Measurements from ENCODE around the gene CEP104.

Gene CEP104

GRCh38 chr1:3893190-3893589, 36.2 kb upstream of the CEP104 start:
- no peak for DNase-seq

GRCh38 chr1:3892748-3893147, 35.7 kb upstream of the CEP104 start:
- peak; percentile 96 for DNase-seq

DNA sequence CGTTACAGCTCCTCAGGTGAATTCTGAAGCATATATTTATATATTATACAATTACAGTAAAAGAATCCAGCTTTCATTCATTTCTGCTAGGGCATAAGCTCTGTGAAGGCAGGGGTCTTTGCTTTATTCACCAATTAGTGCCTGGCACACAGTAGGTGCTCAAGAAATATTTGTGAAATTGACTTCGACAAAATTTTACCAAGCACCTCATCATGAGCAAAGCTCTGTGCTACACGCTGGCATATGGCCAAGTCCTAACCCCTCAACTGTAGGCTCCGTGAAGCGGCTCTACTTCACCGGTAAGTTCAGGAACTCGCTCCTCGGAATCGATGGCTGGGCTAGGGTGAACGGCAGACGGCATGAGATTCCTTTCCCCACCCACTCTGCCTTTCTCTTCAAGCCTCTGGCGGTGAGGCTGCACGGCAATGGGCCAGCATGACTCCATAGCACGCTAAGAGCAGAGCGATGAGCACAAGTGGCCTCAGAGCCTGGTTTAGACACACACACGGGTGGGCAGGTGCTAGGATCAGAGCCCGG, 34.4 kb upstream of the CEP104 start:
- DNase-seq: peak; percentile 43

DNA sequence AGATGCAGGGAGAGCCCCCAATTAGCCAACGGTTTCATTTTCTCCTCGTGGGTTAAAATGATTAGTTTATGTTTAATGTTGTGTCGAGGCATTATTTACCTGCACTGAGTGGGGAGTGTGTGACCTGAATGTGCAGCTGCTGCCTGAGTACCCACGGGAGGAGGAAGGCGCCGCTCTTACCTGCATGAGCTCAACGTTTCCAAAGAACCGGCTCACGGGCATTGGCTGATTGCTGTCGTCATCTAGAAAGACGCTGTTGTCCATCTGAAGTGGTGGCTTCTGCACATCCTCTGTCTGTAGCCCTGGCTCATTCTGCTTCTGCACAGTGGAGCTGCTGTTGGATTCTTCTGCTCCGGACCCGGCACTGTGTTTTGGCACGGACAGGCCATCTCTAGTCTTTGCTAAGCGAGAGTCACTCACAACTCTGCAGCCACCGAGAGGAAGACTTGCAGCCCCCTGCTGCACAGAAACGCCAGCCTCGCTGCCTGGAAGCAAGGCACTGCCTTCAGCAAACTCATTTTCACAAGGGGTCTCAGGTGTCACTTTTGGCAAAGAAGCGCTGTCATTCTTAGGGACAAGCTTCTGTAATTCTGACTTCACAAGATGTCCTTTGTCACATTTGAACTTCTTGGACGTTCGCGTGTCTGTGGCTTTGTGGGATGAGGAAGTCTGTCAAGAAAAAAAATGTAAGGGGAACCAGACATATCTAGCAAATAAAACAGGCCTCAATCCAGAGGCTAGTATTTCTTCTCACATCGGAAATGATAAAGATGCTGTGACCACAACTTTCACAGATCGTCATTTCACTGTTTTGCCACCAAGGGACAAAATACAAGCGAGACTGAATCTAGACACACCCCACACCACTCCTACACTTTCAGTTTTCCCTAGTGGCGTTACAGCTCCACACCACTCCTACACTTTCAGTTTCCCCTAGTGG, 33.6 kb upstream of the CEP104 start:
- peak; percentile 13 for DNase-seq

DNA sequence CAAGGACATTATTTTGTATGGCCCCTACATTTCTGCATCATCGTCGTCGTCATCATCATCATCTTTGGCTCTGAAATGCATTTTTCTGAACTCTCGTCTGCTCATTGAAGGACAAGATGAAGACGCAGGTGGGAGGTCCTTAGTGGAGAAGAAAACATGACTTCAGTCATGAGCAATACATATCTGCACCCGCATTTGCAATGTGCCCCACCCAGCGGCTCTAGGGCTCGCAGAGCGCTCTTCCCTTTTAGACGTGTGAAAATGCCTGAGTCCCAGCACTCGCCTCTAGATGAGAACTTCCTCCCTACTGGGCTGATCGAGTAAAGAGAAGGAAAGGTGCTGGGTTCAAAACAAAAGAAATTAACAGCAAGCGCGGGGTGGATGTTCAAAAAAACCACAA, 32.9 kb upstream of the CEP104 start:
- DNase-seq: no peak

- no peak for DNase-seq
These were observed 31.3 kb upstream of the CEP104 start for GRCh38 chr1:3888301-3888700.

- DNase-seq: no peak
These were observed 29.7 kb upstream of the CEP104 start for GRCh38 chr1:3886691-3887090.

DNA sequence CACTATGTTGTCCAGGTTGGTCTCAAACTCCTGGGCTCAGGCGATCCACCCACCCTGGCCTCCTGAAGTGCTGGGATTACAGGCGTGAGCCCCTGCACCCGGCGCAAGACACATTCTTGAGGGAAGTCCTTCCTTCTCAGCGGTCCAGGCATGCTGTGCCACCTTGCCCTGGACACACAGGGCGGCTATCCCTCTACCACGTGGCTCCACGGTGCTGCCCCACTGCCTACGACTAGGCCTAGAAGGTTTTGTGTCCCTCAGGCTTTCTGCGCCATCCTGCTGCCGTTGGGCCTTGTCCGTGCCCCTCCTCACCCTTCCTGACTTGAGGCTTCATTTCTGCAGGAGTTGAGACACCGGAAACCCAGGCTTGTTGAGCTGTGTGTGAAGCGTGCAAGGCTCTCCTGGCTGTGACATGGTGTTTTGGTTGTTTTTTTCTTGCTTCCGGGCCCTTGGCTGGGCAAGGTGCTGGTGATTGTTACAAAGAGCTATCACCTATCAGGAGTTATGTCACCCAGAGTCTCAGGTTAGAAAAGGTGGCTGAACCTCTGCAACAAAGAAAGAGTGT, 29.2 kb upstream of the CEP104 start:
- DNase-seq: no peak

GRCh38 chr1:3885611-3886010, 28.6 kb upstream of the CEP104 start:
- no peak for DNase-seq

- DNase-seq: no peak
These were observed 28.0 kb upstream of the CEP104 start for GRCh38 chr1:3884966-3885365.

DNA sequence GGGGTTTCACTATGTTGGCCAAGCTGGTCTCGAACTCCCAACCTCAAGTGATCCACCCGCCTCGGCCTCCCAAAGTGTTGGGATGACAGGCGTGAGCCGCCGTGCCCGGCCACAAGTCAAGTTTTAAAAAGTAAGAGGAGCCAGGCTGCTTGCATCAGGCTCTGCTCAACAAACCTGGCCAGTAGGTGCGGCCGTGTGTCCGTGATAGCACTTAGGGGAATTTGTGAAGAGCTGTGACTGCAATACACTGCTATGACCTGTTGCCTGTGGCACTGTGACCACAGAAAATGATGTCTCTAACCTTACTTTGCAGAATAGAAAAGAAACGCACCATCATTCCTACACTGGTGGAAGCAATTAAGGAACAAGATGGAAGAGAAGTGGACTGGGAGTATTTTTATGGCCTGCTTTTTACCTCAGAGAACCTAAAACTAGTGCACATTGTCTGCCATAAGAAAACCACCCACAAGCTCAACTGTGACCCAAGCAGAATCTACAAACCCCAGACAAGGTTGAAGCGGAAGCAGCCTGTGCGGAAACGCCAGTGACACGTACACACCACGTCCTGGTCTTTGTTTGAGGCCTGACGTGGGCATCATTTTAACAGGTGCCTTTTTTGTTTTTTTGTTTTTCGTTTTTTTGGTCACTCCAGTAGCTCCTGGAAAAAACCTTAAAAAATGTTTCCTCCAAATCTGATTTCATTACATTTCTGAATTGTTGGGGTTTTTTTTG, 26.3 kb upstream of the CEP104 start:
- no peak for DNase-seq

DNA sequence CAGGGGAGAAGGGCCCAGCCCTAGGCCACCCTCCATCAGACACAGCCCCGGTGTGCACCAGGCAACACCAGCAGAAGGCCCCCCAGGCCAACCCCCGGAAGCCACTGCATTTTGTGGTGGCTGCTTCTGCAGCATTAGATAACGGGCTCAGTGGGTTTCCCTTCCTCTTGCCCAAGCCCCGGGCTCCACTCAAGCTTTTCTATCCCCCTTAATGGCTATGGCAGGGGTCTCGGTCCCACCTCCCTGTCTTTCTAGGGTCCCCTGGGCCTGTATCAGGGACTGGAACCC, 24.1 kb upstream of the CEP104 start:
- DNase-seq: no peak

GRCh38 chr1:3880429-3881192, 23.6 kb upstream of the CEP104 start:
- no peak for DNase-seq

DNA sequence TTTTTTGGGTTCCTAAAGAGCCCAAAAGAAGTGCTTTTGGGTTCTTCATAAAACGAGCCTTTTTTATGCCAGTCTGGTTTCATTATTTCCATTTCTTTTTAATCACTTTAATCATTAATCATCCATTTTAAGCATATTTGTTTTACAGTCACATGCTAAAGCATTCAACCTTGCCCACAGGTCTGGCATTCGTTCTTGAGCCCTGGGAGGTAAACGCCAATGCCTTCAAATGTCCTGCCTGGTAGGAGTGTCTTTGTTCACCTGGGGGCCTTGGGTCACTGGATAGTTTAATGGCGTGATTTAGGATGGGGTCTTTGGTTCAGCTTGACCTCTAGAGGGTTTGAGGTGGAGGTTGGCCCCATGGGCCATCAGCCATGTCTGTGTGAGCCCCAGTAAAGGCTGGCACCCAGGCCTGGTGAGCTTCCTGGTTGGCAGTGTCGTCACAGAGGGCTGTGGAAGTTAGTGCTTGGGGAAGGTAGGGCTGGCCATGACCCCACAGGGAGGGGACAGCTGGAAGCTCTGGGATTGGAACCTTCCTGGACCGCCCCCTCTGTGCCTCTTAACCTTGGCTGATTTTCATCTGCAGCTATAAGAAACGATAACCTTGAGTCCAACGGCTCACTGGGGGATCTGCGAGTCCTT, 22.9 kb upstream of the CEP104 start:
- no peak for DNase-seq

DNA sequence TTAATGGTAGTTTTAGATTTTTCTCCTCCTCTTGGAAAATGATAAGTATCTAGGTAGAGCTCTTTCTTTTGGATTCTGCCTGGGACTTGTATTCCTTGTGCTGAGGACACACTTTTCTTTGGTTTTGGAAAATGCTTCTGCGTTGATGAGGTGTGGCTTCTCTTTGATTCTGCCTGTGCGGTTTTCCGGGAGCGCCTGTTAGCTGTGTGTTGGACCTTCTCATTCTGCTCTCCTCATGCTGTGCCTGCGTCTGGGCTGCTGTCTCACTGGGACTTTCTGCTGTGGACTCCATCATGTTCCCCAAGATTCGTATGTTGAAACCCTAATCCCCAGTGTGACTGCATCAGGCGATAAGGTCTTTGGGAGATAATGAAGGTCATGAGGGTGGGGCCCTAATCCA, 22.1 kb upstream of the CEP104 start:
- DNase-seq: no peak

DNA sequence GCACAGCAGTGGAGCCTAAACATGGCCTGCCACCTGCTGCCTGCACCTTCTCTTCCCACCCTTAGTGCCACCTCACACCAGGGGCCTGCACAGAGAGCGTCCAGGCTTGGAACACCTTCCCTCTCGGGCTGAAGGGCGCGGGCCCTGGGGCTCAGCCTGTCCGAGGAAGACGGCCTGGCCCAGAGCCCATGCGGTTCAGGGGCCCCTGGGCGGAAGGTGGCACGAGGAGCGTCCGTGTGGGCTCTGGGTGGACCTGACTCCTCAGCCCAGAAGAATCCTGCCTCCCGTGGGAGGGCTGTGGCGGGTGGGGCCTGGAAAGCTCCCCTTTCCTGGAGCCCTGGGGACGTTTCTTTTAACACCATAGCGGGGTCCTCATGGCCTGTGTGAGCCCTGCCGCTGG, 19.7 kb upstream of the CEP104 start:
- no peak for DNase-seq

- DNase-seq: no peak
These were observed 17.7 kb upstream of the CEP104 start for GRCh38 chr1:3874736-3875135.

- no peak for DNase-seq
These were observed 15.5 kb upstream of the CEP104 start for GRCh38 chr1:3872546-3872945.

DNA sequence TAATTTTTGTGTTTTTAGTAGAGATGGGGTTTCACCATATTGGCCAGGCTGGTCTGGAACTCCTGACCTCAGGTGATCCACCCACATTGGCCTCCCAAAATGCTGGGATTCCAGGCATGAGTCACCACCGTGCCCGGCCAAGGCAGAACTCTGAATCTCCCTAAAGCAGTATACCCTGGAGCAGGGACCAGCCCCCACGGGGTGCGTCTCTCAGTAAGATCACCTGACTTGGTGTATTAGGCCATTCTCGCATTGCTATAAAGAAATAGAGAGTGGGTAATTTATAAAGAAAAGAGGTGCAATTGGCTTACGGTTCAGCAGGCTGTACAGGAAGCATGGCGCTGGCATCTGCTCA, 14.4 kb upstream of the CEP104 start:
- DNase-seq: no peak

GRCh38 chr1:3869751-3870301, 12.8 kb upstream of the CEP104 start:
- no peak for DNase-seq

DNA sequence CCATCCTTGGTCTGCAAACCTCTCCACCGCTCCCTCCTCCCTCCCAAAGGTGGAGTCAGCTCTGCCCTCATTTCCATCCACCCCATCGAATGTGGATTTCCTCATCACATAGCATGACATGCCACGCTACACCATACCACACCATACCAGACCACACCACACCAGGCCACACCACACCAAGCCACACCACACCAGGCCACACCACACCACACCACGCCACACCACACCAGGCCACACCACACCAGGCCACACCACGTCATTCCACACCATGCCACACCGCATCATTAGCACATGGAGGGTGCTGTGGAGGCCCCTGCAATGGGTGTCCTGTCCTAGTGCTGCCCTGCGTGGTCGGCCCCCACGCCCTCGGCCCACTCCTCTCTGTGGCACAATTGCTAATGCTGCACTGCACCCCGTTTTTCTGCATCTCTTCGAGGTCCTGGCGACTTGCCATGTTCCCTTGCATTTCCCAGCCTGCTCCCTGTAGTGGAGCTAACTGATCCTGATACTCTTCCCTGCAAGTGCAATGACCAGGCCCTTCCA, 11.5 kb upstream of the CEP104 start:
- DNase-seq: no peak

- no peak for DNase-seq
These were observed 8.7 kb upstream of the CEP104 start for GRCh38 chr1:3865606-3866160.

All from DMS79 treated with DMSO at 0.1 percent for 48 hours (cell line).